Dendritic cell treated with granulocyte-macrophage colony-stimulating factor and Interleukin-4, amounts not matched to agents 40 ng/mL and 50 ng/mL, for 4 days (primary cell): Measurements from ENCODE around the gene SEMA4D.
A peak's percentile ranks its signal among the peaks of the same experiment; 100 is the strongest.

Experiments used
- H3K27ac Mint-ChIP-seq: one replicate; pipeline ENCODE4 v1.8.0; 2022; ENCODE audit warnings: mild to moderate bottlenecking, mixed read lengths
- H3K27me3 Mint-ChIP-seq: one replicate; pipeline ENCODE4 v1.8.0; 2022; ENCODE audit warnings: mild to moderate bottlenecking, mixed read lengths
- H3K36me3 Mint-ChIP-seq: one replicate; pipeline ENCODE4 v1.8.0; 2022; ENCODE audit warnings: low read depth, mixed read lengths
- H3K4me1 Mint-ChIP-seq: one replicate; pipeline ENCODE4 v1.8.0; 2022; ENCODE audit warnings: low read depth, mixed read lengths
- H3K4me3 Mint-ChIP-seq: one replicate; pipeline ENCODE4 v1.8.0; 2022; ENCODE audit warnings: mild to moderate bottlenecking, moderate library complexity, mixed read lengths
- H3K9me3 Mint-ChIP-seq: one replicate; pipeline ENCODE4 v1.8.0; 2022; ENCODE audit warnings: mixed read lengths
- intact Hi-C: fragments of 100-400 bp; cut with micrococcal nuclease; formaldehyde crosslinking; loops from one replicate; pipeline ENCODE4 v1.15.0; 2022

The SEMA4D gene, protein sequence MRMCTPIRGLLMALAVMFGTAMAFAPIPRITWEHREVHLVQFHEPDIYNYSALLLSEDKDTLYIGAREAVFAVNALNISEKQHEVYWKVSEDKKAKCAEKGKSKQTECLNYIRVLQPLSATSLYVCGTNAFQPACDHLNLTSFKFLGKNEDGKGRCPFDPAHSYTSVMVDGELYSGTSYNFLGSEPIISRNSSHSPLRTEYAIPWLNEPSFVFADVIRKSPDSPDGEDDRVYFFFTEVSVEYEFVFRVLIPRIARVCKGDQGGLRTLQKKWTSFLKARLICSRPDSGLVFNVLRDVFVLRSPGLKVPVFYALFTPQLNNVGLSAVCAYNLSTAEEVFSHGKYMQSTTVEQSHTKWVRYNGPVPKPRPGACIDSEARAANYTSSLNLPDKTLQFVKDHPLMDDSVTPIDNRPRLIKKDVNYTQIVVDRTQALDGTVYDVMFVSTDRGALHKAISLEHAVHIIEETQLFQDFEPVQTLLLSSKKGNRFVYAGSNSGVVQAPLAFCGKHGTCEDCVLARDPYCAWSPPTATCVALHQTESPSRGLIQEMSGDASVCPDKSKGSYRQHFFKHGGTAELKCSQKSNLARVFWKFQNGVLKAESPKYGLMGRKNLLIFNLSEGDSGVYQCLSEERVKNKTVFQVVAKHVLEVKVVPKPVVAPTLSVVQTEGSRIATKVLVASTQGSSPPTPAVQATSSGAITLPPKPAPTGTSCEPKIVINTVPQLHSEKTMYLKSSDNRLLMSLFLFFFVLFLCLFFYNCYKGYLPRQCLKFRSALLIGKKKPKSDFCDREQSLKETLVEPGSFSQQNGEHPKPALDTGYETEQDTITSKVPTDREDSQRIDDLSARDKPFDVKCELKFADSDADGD

DNA sequence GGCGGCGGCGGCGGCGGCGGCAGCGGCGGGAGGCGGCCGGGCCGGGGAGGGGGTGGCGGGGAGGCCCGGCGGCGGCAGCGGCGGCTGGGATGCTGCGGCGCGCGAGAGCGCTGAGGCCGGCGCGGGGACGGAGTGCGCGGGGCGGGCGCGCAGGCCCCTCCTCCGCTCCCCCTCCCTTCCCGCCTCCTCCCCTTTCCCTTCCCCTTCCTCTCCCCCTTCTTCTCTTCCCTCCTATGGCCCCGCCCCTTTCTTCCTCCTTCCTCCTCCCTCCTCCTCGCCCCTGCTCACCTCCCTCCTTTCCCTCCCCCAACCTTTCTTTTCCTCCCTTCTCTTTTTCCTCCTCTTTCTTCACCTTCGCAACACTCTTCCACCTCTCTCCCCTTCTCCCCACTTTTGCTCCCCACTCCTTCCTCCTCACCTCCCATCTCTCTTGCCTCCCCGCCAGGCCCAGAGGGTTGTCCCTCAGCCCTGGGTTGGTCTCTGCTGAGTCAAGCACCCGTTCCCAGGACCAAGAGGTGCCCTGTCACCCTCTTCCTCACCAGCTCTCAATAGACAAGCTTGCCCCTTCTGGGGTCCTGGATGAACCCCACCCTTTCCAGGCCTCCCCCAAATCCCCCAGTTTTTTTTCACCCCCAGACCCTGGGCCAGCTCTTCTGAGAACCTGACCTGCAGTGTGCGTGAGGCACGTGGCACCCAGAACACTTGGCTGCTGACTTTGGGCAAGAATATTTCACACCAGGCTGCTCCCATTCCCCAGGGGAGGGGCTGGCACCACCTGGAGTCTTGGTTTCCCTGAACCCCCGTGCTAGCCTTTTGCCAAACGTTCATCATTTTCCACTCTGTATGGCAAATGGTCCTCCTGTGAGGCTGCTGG lies at the start of gene SEMA4D:
TSS of gene SEMA4D (minus strand) at position 136 of the 874 bp plus-strand sequence. CDS start 92,657 bp downstream, outside the sequence.
- no peaks in the 10 kb centered on the region for H3K36me3 Mint-ChIP-seq
- intact Hi-C loops, result loop anchor here (5.0 to 10.0 kb wide), 2 partner anchors 49 to 53 kb away; no protein-coding TSS in a partner anchor
- peak within 1 kb of the TSS; percentile 74 for H3K4me3 Mint-ChIP-seq
- peak within 1 kb of the TSS; percentile 76 for H3K27ac Mint-ChIP-seq
- peaks cover 2% of the 10 kb centered on the region for H3K27me3 Mint-ChIP-seq
- peaks cover 66% of the 10 kb centered on the region for H3K4me1 Mint-ChIP-seq
- no peaks in the 10 kb centered on the region for H3K9me3 Mint-ChIP-seq

DNA sequence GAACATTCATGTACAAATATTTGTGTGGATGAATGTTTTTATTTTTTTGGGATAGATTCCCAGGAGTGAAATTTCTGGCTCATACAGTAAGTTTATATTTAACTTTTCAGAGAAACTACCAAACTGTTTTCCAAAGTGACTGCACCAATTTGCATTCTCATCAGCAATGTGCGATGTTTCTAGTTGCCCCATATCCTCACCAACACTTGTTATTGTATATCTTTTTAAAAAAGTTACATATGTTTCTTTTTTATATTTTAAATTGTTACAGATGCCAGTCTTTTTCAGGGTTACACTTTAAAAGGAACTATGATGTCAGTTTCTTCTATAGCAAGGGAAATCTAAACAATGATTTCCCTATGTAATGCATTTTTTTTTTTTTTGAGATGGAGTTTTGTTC lies 49.1 kb upstream of the SEMA4D start:
- no peak overlapping the region for H3K27ac Mint-ChIP-seq
- H3K27me3 Mint-ChIP-seq, result peaks cover 2% of the 10 kb centered on the region
- H3K4me3 Mint-ChIP-seq, result no peak overlapping the region
- H3K9me3 Mint-ChIP-seq, result peaks cover 21% of the 10 kb centered on the region
- H3K36me3 Mint-ChIP-seq, result peaks cover 14% of the 10 kb centered on the region
- peaks cover 21% of the 10 kb centered on the region for H3K4me1 Mint-ChIP-seq
- intact Hi-C loops, result loop anchor here (5.0 kb wide), 3 partner anchors 50 to 215 kb away; partner anchors contain the start of gene SEMA4D

DNA sequence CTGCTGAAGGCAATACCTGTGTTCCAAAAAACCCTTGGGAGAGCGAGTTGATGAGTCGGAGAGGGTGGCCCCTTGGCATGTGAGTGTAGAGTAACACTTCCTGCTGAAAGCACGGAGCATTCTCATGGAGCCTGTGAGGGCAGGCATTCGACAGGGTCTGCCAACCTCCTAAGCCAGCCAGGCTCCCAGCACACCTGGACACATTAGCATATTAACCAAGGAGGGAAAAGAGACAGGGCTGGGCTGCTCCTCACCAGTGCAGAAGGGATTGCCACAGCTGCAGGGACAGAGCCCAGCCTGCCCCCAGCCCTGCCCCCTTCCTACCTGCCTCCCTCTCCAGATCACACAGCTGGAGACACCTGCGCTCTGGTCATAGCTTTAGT lies 46.4 kb upstream of the SEMA4D start:
- Mint-ChIP-seq H3K4me3 (no peak overlapping the region), H3K27me3 (peaks cover 2% of the 10 kb centered on the region), H3K27ac (no peak overlapping the region), H3K9me3 (peaks cover 21% of the 10 kb centered on the region), H3K4me1 (peaks cover 12% of the 10 kb centered on the region), H3K36me3 (peaks cover 14% of the 10 kb centered on the region)
- intact Hi-C loops, result no loop called here

DNA sequence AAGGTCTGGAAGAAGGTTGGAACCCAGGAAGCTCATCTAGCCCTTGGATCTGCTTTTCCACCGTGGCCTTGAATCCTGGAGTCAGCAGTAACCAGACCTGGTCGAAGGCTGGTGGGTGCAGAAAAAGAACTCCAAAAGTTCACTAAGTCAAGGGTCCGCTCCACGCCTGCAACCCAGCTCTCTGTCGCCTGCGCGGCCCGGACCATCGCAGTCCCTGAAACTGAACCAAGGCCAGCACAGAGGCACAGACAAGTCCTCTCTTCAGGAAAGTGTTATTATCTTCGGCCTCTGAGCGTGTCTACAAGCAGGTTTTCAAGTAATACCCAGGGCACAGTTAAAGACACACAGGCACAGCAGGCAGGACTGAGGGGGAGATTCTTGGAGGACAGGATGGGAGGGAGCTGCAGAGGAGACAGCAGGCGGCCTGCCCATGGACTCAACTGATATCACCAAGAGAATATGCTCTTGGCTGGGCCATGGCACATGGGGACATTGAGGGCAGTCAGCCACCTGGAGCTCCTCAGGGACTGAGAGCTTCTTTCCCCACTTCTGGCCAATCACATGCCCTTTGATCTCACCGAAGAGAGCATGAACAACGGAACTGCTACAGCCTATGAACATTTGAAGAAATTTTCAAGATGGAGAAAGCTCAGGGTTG lies 45.8 kb upstream of the SEMA4D start:
- Mint-ChIP-seq H3K27ac (no peak overlapping the region), H3K27me3 (peaks cover 2% of the 10 kb centered on the region)

DNA sequence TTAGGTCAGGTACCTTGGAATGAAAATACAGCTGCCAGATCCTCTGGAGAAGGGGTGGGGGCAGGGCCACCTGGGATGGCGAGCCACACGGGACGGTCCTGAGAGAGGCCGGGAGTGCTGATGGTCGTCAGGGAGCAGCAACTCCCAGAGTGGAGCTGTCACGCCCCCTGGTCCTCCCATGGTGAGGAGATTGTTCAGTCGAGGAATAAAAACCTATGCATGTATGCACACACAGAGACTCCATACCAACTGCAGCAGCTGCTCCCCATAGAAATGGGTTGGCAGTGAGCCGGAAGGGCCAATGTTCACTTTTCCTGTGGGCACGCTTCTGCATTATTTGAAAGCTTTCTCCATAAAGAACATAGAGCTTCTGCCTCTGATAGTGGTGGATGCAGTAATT lies 45.2 kb upstream of the SEMA4D start:
- Mint-ChIP-seq H3K4me3 (no peak overlapping the region), H3K9me3 (peaks cover 21% of the 10 kb centered on the region), H3K36me3 (peaks cover 14% of the 10 kb centered on the region), H3K27me3 (peaks cover 2% of the 10 kb centered on the region), H3K27ac (no peak overlapping the region), H3K4me1 (peaks cover 7% of the 10 kb centered on the region)
- intact Hi-C loops, result no loop called here

More for the DNA sequence above, 45.8 kb upstream of the SEMA4D start:
- Mint-ChIP-seq H3K4me3 (no peak overlapping the region), H3K9me3 (peaks cover 21% of the 10 kb centered on the region), H3K4me1 (peaks cover 12% of the 10 kb centered on the region), H3K36me3 (peaks cover 14% of the 10 kb centered on the region)
- intact Hi-C loops, result no loop called here

DNA sequence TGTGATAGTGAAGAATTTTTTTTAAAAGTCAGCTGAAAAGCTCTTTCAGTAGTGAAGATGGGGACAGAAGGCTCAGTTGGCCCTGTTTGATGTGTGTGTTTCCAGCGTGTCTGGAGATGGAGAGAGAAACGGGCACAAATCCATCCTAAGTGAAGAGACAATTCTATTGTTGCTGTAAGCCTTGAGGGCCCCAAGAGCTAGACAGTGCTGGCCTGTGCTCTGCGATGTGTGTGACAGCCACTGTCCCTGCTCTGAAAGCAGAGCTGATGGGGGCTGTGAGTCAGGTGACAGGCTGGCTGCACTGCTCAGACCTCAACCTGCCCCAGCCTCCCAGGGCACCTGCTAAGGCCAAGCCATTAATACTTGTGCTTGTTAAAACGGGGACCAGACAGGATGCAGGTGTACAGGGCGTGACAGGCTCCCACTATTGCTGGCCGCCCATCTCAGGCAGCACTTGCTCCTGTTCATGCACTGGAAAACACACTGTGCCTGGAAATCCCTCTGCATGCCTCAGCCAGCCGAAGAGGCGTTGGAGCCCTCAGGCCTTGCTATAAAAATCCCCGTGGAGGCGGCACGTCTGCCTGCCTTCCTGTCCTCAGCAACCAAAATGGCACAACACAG lies 44.6 kb upstream of the SEMA4D start:
- Mint-ChIP-seq H3K4me1 (peaks cover 5% of the 10 kb centered on the region), H3K9me3 (peaks cover 21% of the 10 kb centered on the region), H3K36me3 (peaks cover 14% of the 10 kb centered on the region), H3K4me3 (no peak overlapping the region), H3K27ac (no peak overlapping the region), H3K27me3 (peaks cover 2% of the 10 kb centered on the region)
- intact Hi-C loops, result no loop called here

DNA sequence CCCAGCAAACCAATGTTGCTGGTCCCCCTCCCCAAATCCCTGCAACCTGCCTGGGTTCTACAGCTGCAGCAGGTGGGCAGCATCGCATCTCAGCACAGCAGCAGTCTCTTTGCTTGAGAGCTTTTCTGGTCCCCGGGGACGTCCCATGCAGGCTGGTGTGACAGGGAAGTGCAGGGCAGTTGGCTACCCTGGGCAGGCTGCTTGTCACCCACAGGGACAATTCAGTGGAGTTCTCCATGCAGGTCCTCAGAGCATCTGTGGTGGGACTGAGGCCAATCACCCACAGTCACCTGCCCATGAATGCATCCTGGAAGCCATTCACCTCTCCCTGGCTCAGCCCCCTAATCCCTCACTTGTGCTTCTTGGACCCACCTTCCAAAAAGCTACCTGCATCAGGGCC lies 43.9 kb upstream of the SEMA4D start:
- H3K4me3 Mint-ChIP-seq, result no peak overlapping the region
- H3K27ac Mint-ChIP-seq, result no peak overlapping the region
- peaks cover 21% of the 10 kb centered on the region for H3K9me3 Mint-ChIP-seq
- peaks cover 2% of the 10 kb centered on the region for H3K27me3 Mint-ChIP-seq
- intact Hi-C loops, result no loop called here
- H3K36me3 Mint-ChIP-seq, result peaks cover 14% of the 10 kb centered on the region
- peaks cover 10% of the 10 kb centered on the region for H3K4me1 Mint-ChIP-seq

DNA sequence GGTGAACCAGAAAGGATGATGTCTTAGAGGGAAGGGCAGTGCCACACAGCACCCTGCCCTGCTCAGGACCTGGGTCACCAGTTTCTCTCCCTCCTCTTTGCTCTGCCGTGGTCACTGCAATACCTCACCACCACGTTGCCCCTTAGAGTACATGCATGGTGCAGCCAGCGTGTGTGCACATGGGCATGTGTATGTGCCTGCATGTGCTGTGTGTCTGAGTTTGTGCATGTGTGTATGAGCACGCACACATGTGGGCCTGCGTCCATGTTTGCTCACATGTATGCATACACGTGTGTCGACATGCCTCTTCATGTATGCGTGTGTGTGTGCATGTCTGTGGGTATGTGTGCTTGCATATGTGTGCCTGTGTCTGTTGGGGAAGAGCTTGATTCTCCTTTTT lies 41.5 kb upstream of the SEMA4D start:
- H3K9me3 Mint-ChIP-seq, result no peaks in the 10 kb centered on the region
- H3K27ac Mint-ChIP-seq, result no peak overlapping the region
- peaks cover 2% of the 10 kb centered on the region for H3K27me3 Mint-ChIP-seq
- H3K36me3 Mint-ChIP-seq, result no peaks in the 10 kb centered on the region
- intact Hi-C loops, result no loop called here
- H3K4me3 Mint-ChIP-seq, result no peak overlapping the region
- H3K4me1 Mint-ChIP-seq, result peaks cover 29% of the 10 kb centered on the region

DNA sequence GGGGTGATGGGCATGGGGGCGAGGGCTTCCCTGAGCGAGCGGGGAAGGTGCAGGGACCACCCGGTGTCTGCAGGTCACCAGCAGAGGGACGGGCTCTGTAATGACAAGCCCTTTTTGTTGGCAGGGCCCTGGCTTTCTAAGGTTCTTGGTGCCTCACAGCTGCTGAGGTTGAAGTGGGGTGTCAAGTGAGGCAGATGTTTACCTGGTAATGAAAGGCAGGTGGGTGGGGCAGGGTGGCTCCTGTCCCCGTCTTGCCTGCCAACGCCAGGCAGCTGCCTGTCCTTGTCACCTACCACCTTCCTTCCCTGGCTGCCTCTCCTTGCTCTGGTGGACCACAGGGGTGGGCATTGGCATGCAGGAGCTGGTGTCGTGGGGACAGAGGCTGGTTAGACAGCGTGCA lies 41.0 kb upstream of the SEMA4D start:
- Mint-ChIP-seq H3K4me3 (no peak overlapping the region), H3K27me3 (peaks cover 2% of the 10 kb centered on the region), H3K4me1 (peaks cover 25% of the 10 kb centered on the region), H3K36me3 (no peaks in the 10 kb centered on the region), H3K9me3 (no peaks in the 10 kb centered on the region), H3K27ac (no peak overlapping the region)
- intact Hi-C loops, result no loop called here

DNA sequence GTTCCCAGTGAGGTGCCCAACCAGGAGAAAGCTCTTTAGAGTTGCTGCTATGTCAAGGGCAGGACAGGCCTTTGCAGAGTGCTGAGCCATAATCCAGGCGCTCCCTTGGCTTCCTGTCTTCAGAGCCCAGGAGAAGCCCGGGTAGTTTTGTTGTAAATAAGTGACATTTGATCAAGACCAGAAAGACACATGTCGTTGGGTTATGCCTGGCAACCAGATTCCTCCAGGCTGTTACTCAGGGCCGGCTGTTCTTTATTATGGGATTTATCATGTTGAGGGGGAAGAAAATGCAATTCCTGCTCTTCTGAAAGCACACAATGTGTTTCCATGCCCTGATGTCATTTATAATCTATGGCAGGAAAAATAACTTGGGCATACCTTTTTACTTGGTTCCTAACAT lies 39.3 kb upstream of the SEMA4D start:
- H3K36me3 Mint-ChIP-seq, result no peaks in the 10 kb centered on the region
- peaks cover 41% of the 10 kb centered on the region for H3K4me1 Mint-ChIP-seq
- H3K4me3 Mint-ChIP-seq, result no peak overlapping the region
- no peak overlapping the region for H3K27ac Mint-ChIP-seq
- peaks cover 3% of the 10 kb centered on the region for H3K27me3 Mint-ChIP-seq
- intact Hi-C loops, result no loop called here
- no peaks in the 10 kb centered on the region for H3K9me3 Mint-ChIP-seq

DNA sequence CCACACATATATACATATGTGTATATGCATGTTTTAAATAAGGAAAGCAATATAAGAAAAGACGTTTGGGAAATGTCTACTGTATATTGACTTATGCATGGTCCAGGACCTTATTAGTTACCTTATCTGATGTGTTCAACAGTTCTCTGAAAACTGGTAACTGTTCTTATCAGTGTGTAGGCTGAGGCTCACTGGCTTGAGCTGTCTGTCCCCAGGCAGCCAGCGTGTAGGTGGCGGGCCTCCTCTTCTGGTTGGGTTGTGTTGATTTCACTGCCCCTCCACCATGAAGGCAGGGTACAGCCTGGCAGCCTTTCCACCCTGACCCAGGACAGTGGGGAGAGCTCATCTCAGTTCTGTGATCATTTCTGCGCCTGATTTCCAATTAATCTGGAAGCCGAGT lies 38.7 kb upstream of the SEMA4D start:
- intact Hi-C loops, result no loop called here
- no peak overlapping the region for H3K4me3 Mint-ChIP-seq

DNA sequence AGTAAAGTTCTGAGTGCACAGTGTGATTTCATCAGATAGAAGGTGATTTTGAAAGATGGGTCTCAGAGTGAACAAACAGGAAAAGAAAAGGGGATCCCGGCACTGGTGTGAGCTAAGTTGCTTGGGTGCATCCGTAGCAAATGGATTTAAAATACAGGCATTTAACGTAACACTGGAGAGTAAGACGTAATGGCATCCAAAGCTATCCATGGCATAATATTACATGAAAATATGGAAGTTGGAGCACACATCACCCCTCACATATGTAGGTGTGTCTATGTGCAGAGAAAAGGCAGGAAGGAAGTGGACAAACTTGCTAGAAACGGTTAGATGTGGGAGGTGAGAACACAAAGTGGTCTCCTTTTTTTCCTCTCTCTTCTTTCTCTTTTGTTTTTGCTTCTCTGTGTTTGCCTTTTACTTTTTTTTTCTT lies 38.2 kb upstream of the SEMA4D start:
- Mint-ChIP-seq H3K9me3 (no peaks in the 10 kb centered on the region), H3K36me3 (no peaks in the 10 kb centered on the region), H3K27ac (peak overlapping the region; percentile 24), H3K4me3 (no peak overlapping the region), H3K27me3 (peaks cover 8% of the 10 kb centered on the region), H3K4me1 (peaks cover 51% of the 10 kb centered on the region)
- intact Hi-C loops, result no loop called here

More for the DNA sequence above, 38.7 kb upstream of the SEMA4D start:
- H3K36me3 Mint-ChIP-seq, result no peaks in the 10 kb centered on the region
- H3K4me1 Mint-ChIP-seq, result peaks cover 47% of the 10 kb centered on the region
- no peaks in the 10 kb centered on the region for H3K9me3 Mint-ChIP-seq
- H3K27me3 Mint-ChIP-seq, result peaks cover 4% of the 10 kb centered on the region
- no peak overlapping the region for H3K27ac Mint-ChIP-seq

DNA sequence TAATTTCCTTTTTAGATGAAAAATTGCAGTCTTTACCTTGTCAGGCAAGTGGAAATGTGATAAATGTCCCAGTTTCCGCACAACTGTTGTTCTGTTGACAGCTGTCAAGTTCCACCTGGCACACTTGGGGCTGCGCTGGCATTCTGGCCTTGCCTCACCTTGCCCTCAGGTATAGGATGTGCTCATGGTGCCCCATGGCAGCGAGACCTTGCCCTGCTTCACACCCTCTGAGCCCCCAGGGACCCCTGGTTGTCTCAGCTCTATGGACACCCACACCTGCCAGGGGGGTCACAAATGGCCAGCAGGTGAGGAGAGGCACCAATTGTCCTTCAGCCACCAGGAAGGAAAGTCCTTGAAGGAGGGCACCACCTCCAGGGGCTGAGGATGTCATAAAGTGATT lies 37.5 kb upstream of the SEMA4D start:
- peaks cover 58% of the 10 kb centered on the region for H3K4me1 Mint-ChIP-seq

More for the DNA sequence above, 37.5 kb upstream of the SEMA4D start:
- Mint-ChIP-seq H3K27ac (peak overlapping the region; percentile 24), H3K27me3 (peaks cover 10% of the 10 kb centered on the region), H3K9me3 (no peaks in the 10 kb centered on the region), H3K36me3 (no peaks in the 10 kb centered on the region), H3K4me3 (no peak overlapping the region)
- intact Hi-C loops, result no loop called here
